ENCODE results near the gene CALD1.

- TF ChIP-seq CTCF (conservative IDR thresholded peaks at IDR 0.05; ENCODE audit: low read depth in 2 of 2) (no peak), EZH2 (IDR thresholded peaks at IDR 0.05; ENCODE audit: low read depth, unreplicated experiment) (no peak), POLR2AphosphoS5 (IDR thresholded peaks at IDR 0.05; ENCODE audit: low read depth) (no peak)
Observed at GRCh38 chr7:134959810-134960209, 180.4 kb downstream of the CALD1 start.

Data from GM23338 (cell line).